ENCODE results near the gene MCM5.

The MCM5 gene

GRCh38 chr22:35430897-35431322 is 31.0 kb downstream of the MCM5 start:
- ChIA-PET CTCF (interaction anchor here (0.6 to 14.7 kb wide), 45 partner anchors 10 to 693 kb away, joined by 3 to 352 read pairs (median 5); partner anchors contain the start of genes HMOX1, MB and RASD2), POLR2A (interaction anchor here (0.5 to 1.1 kb wide), 2 partner anchors 151 to 190 kb away, joined by 3 read pairs; no protein-coding TSS in a partner anchor)
- TF ChIP-seq, protein P1, sequence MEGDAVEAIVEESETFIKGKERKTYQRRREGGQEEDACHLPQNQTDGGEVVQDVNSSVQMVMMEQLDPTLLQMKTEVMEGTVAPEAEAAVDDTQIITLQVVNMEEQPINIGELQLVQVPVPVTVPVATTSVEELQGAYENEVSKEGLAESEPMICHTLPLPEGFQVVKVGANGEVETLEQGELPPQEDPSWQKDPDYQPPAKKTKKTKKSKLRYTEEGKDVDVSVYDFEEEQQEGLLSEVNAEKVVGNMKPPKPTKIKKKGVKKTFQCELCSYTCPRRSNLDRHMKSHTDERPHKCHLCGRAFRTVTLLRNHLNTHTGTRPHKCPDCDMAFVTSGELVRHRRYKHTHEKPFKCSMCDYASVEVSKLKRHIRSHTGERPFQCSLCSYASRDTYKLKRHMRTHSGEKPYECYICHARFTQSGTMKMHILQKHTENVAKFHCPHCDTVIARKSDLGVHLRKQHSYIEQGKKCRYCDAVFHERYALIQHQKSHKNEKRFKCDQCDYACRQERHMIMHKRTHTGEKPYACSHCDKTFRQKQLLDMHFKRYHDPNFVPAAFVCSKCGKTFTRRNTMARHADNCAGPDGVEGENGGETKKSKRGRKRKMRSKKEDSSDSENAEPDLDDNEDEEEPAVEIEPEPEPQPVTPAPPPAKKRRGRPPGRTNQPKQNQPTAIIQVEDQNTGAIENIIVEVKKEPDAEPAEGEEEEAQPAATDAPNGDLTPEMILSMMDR (IDR thresholded peaks at IDR 0.05; ENCODE audit: insufficient read depth, low read length, missing control alignments): peak; percentile 93
- H3K4me3 ChIP-seq (ENCODE audit: low read depth, low read length): no peak overlapping the region
- DNase-seq (ENCODE audit: low read depth, low spot score): peak; percentile 68

- TF ChIP-seq, protein P1 (IDR thresholded peaks at IDR 0.05; ENCODE audit: insufficient read depth, low read length, missing control alignments): no peak
- DNase-seq (ENCODE audit: low read depth, low spot score): no peak
- H3K4me3 ChIP-seq (ENCODE audit: low read depth, low read length): no peak overlapping the region
- ChIA-PET POLR2A (interaction anchor here (1.1 kb wide), 1 partner anchor 189 kb away, joined by 3 read pairs; no protein-coding TSS in a partner anchor), CTCF (interaction anchor here (0.6 to 14.7 kb wide), 33 partner anchors 10 to 693 kb away, joined by 3 to 352 read pairs (median 7); partner anchors contain the start of genes HMOX1 and RASD2)
These were observed 31.7 kb downstream of the MCM5 start for GRCh38 chr22:35431483-35432227.

GRCh38 chr22:35432228-35432905 is 32.4 kb downstream of the MCM5 start:
- ChIA-PET POLR2A (no interaction called here), CTCF (interaction anchor here (0.6 to 14.7 kb wide), 11 partner anchors 10 to 199 kb away, joined by 3 to 352 read pairs (median 19); no protein-coding TSS in a partner anchor)
- no peak for DNase-seq (ENCODE audit: low read depth, low spot score)
- no peak overlapping the region for H3K4me3 ChIP-seq (ENCODE audit: low read depth, low read length)
- TF ChIP-seq, protein P1 (IDR thresholded peaks at IDR 0.05; ENCODE audit: insufficient read depth, low read length, missing control alignments): no peak

DNA sequence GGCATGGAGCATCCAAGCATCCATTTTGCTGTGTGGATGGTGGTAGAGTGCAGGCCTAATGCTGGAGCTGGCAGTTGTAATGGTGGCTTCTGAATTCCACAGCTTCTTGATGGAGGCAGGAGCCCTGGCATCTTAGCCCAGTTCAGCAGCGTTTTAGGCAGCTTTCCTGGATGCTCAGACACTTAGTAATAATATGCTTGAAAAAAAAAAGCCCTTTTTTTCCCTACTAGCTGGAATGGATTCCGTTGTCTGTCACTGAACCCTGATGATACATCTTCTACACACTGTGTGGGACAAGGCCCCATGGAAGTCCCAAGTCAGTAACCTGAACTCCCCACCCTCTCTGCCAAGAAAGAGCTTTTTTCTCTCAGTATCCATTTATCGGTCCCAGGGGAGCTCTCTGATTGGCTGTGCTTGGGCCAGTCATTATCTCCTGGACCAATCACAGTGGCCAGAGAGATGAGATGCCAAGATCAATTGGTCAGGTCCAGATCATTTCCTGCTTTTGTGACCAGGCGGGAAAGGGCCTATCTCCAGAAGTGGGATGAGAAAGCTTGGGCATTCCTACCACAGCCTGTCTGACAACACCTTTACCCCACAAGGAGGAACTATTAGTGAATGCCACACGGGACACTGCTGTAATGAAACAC is 34.2 kb downstream of the MCM5 start:
- ChIA-PET POLR2A (interaction anchor here (0.6 kb wide), 1 partner anchor 77 kb away, joined by 3 read pairs; no protein-coding TSS in a partner anchor), CTCF (interaction anchor here (1.4 to 14.7 kb wide), 2 partner anchors 143 to 188 kb away, joined by 5 to 352 read pairs; no protein-coding TSS in a partner anchor)
- DNase-seq (ENCODE audit: low read depth, low spot score): no peak
- TF ChIP-seq, protein P1 (IDR thresholded peaks at IDR 0.05; ENCODE audit: insufficient read depth, low read length, missing control alignments): no peak
- H3K4me3 ChIP-seq (ENCODE audit: low read depth, low read length): no peak overlapping the region

- POLR2A ChIA-PET: no interaction called here
- H3K4me3 ChIP-seq (ENCODE audit: low read depth, low read length): no peak overlapping the region
- TF ChIP-seq, protein P1 (IDR thresholded peaks at IDR 0.05; ENCODE audit: insufficient read depth, low read length, missing control alignments): no peak
- CTCF ChIA-PET: interaction anchor here (1.4 to 14.7 kb wide), 2 partner anchors 142 to 187 kb away, joined by 5 to 352 read pairs; no protein-coding TSS in a partner anchor
- no peak for DNase-seq (ENCODE audit: low read depth, low spot score)
These were observed 35.3 kb downstream of the MCM5 start for GRCh38 chr22:35435201-35435740.

Data from AG04449 (cell line).